HG03520 (cell line): ENCODE data around the gene USF2.

Experiments used
- ATAC-seq: cut with Tn5 transposase; IDR thresholded peaks from one replicate; pipeline ENCODE4 v1.9.1; 2021; ENCODE audit warnings: mild to moderate bottlenecking, moderate library complexity; ENCODE audit not compliant: unreplicated experiment

Gene USF2

DNA sequence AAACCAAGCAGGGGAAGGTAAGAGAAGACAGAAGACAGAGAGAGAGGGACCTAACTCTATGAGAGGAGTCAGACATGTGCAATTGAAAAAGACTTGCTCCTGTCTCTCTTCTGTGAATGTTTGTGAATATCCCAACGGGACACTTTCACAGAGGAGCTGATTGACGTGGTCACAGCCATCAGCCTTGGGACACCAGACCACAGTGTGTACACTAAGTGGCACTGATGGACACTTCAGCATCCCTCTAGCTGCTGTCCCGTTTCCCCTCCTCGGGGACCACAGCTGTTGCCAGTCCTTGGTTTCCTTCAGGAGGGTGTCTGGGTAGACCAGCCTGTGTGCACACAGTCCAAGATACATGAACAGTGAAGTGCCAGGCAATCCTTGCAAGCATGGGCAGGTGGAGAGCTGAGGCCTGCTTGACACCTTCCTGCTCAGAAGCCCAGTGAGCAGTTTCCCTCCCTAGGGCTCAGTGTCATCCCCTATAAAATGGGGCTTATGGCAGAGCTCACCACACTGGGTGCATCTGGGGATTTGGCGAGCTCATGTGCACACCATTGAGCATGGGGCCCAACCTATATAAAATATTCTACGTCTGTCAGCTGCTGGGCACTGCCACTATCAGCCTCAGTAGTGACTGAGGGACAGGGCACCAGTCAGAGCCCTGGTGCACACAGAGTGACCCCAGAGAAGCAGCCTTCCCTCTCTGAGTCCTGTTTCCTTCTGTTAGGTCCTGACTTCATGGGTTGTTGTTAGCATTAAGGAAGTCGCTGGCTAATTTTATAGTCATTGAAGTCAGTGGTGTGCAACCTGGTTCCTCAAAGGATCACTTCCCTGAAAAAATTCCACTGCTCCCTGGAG is 4.3 kb upstream of the USF2 start:
- no peak for ATAC-seq

DNA sequence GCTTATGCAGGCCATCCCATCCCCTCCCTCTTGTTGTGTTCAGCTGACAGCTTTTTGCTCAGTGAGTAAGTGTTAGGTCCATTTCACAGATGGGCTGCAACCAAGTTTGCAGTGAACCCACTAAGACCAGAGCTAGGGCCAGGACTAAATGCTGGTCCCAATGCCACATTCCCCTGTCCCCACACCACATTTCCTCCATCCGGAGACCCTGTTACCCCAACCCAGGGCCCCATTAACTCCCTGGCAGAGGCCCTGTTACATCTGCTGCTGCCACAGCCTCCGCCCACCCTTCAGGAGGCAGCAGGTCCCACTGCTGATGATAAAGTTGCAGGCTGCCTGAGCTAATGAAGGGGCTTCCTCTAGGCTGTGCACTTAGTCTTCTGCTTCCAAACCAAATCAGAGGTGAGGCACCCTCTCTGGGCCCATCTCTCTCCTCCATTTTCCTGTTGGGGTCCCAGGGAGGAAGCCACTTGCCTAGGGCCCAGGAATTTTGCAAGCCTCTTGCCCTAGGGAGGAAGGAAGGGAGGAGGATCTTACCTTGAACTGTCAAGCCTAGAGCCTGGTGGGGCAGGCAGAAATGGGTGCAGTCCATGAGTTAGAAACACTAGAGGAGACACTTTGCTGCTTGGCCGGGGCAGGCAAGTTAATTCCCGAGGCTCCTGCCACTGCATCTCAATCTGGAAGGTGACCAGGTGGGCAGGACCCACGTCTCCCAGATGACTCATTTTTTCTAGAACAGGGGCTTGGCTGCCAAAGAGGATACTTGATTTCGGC is 3.4 kb upstream of the USF2 start:
- ATAC-seq, result no peak

DNA sequence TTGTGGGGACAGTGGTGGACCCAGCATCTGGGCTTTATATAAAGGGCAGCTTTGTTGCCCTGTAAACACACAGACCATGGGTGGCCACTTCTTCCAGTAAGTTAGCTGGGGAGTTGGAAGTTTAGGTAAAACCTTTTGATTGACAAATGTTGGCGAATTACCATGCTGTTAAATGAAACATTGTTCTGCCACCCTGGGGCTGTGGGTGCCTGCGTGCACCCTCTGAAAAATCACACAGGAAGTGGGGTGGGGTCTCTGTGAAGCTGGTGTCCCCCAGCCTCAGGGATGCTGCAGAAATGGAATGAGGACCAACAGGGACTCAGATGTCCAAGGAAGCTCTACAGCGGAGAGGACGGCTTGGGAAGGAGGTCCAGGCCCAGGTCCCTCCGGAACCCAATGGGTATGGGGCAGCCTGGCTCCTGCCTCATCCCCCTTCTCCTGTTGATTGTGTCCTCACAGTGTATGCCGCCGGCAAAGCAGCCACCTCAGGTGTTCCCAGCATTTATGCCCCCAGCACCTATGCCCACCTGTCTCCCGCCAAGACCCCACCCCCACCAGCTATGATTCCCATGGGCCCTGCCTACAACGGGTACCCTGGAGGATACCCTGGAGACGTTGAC is 2.8 kb upstream of the USF2 start:
- no peak for ATAC-seq

DNA sequence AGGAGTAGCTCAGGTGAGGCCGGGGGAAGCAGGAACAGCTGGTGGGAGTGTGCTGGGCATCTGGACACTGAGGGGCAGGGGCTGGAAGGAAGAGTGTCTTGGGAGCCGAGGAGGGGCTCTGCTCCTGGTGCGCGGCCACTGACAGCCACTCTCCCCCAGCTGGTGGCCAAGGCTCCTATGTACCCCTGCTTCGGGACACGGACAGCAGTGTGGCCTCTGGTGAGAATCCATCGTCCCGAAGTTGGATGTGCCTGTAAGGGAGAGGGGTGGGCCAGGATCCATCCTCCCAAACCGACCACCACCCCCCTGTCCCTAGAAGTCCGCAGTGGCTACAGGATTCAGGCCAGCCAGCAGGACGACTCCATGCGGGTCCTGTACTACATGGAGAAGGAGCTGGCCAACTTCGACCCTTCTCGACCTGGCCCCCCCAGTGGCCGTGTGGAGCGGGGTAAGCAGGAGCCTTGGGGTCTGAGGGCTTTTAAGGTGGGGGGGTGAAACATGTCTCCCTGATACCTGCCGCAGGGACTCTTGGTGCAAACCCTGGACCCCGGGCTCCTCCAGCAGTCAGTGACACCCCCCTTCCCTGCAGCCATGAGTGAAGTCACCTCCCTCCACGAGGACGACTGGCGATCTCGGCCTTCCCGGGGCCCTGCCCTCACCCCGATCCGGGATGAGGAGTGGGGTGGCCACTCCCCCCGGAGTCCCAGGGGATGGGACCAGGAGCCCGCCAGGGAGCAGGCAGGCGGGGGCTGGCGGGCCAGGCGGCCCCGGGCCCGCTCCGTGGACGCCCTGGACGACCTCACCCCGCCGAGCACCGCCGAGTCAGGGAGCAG is 2.0 kb upstream of the USF2 start:
- no peak for ATAC-seq

DNA sequence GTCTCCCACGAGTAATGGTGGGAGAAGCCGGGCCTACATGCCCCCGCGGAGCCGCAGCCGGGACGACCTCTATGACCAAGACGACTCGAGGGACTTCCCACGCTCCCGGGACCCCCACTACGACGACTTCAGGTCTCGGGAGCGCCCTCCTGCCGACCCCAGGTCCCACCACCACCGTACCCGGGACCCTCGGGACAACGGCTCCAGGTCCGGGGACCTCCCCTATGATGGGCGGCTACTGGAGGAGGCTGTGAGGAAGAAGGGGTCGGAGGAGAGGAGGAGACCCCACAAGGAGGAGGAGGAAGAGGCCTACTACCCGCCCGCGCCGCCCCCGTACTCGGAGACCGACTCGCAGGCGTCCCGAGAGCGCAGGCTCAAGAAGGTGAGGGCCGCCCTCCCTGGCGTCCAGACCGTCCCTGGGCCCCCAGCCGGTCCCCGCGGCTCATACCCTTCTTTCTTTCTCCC is 1.4 kb upstream of the USF2 start:
- no peak for ATAC-seq

DNA sequence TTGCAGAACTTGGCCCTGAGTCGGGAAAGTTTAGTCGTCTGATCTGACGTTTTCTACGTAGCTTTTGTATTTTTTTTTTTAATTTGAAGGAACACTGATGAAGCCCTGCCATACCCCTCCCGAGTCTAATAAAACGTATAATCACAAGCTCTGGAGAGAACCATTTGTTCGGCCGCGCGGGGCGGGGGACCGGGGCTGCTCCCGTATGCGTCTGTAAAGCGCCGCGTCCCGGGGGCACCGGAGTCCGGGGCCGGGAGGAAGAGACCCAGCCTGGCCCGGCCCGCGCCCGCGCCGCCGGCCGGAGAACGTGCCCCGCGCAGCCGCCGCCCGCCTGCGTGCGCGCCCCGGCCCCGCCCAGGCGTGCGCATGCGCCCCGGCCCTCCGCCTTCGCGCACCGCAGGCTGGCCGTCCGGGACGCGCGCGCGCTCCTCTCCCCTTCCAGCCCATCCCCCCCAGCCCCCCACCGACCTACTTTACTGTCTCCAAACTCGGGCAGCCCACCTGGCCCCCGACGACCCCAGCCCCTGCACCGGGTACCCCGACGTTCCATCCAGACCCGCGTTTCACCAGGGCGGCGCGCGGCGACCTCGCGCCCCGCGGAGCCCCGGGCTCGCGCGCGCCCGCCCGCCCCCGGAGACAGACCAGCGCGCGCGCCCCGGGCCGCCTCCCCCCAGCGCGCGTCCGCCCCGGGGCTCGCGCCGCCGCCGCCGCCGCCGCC is 785 bp upstream of the USF2 start:
- ATAC-seq, result peak; percentile 34

DNA sequence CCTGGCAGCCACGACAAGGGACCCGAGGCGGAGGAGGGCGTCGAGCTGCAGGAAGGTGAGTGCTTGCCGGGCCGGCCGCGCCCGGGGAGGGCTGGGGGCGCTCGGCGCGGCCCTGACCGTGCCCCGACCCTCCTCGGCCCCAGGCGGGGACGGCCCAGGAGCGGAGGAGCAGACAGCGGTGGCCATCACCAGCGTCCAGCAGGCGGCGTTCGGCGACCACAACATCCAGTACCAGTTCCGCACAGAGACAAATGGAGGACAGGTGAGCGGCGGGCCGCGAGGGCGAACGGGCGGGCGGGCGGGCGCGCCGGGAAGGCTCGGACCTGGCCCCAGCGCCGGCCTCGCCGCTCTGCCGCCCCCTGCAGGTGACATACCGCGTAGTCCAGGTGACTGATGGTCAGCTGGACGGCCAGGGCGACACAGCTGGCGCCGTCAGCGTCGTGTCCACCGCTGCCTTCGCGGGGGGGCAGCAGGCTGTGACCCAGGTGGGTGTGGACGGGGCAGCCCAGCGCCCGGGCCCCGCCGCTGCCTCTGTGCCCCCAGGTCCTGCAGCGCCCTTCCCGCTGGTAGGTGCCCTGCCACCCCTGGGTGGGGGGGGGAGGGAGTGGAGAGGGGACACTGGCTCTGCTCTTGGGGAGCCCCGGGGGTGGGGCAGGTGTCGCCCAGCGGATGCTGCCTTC is 816 bp downstream of the USF2 start:
- peak; percentile 43 for ATAC-seq

DNA sequence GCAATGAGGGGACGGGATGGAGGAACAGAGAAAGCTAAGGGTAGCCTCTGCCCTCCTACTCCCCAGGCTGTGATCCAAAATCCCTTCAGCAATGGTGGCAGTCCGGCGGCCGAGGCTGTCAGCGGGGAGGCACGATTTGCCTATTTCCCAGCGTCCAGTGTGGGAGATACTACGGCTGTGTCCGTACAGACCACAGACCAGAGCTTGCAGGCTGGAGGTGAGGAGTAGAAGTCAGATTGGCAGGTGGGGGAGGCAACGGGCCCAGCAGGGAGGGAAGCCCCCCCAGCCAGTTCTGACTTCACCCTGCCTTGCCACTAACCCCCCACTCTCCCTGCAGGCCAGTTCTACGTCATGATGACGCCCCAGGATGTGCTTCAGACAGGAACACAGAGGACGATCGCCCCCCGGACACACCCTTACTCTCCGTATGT is 1.6 kb downstream of the USF2 start:
- no peak for ATAC-seq

DNA sequence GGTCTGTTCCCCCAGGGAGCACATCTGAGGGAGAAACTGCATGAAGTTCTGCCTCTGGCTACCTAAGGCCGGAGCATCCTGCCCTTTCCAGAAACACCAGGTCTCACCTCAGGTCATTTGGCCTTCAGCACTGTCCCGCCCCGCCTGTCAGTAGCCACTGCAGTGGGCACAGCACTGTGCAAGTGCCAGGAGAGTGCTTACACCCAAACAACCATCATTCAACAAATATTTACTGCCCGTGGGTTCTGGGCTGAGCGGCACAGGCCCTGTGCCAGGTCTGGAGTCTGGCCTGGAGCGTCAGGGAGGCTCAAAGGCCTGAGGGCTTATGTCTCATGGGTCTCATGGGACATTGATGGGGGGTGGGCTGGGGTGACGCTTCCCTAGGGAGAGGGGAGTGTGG is 2.8 kb downstream of the USF2 start:
- ATAC-seq, result no peak

DNA sequence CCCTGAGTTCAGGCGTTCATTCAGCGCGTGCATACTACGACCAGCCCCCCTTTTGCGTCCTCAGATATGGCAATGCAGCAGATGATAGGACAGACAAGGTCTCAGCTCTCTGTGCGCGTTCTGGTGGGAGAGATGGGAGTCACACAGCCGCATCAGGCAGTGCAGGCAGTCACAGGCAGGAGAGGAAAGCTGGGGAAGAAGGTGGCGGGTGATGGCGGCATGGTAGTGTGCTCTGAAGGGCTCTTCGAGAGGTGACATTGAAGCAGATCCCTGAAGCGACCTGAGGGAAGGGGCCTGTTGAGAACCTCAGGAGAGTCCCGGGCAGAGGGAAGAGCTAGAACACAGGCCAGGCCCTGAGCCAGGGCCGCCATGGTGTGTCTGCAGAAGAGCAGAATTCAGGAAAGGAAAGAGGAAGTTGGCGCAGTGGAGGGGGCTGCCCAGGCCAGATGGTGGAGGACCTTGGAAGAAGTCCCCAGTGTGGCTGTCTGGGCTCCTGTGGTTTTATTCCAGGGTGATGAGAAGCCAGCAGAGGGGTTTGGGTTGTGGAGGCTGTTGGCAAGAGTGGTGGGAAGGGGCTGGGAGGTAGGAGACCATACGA is 3.5 kb downstream of the USF2 start:
- ATAC-seq, result no peak

DNA sequence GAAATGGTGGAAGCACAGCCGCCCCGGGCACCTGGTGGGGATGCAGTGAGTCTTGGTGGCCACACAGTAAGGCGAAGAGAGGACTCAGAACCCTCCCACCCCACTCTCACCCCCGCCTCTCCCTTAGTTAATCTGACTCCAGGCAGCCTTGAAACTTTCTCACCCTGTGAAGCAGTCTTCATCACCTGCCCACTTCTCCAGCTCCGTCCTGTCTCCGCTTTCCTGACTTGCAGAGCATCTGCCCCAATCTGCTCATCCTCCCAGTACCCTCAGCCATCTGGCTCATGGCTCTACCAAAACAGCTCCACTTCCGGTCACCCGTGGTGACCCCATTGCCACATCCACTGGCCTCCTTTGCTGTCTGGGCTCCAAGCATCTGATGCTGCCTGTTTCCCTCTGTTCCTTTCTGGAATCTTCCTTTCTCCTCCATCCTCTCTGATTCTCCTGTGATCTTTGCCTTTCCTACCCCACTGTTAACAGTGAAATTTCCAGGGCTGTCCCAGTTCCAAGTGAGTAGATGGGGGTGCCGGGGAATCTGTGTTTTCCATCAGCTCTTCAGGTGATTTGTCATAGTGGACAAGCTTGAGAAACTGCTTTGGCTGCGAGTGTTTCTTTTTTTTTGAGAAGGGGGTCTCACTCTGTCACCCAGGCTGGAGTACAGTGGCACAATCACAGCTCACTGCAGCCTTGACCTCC is 4.3 kb downstream of the USF2 start:
- ATAC-seq, result no peak

DNA sequence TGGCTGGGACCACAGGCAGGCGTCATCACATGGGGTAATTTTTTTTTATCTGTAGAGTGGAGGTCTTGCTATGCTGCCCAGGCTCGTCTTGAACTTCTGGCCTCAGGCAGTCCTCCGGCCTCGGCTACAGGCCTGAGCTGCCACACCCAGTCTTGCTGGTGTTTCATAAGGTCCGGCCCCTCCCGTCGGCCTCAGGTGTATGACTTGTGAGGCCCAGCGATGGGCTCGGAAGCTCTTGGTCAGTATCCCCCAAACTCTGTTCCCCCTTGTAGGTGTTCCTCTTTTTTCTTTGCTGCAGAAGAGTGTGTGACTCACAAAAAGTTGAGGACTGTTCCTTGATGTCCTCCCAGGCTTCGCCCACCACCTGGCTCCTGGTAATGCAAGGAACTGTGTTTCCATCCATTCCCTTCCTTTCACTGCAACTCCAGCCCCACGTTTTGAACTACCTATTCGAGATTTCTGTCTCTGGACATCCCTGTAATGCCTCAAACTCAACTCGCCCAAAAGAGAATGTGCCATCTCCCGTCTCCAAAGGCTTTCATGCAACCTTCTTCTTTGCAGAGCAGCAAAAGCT is 5.0 kb downstream of the USF2 start:
- ATAC-seq, result no peak

DNA sequence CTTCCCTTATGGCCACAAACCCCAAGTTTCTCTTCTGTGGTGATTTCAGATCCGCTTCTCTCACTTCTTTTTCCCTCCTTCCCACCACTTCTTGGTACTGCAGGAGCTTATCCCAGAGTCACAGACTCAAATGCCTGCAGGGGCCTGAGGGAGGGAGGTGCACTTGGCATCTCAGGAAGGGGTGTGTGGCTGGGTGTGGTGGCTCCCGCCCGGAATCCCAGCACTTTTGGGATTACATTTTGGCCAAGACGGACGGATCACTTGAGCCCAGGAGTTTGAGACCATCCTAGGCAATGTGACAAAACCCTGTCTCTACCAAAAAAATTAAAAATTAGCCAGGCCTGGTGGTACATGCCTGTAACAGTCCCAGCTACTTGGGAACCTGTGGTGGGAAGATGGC is 5.6 kb downstream of the USF2 start:
- no peak for ATAC-seq

DNA sequence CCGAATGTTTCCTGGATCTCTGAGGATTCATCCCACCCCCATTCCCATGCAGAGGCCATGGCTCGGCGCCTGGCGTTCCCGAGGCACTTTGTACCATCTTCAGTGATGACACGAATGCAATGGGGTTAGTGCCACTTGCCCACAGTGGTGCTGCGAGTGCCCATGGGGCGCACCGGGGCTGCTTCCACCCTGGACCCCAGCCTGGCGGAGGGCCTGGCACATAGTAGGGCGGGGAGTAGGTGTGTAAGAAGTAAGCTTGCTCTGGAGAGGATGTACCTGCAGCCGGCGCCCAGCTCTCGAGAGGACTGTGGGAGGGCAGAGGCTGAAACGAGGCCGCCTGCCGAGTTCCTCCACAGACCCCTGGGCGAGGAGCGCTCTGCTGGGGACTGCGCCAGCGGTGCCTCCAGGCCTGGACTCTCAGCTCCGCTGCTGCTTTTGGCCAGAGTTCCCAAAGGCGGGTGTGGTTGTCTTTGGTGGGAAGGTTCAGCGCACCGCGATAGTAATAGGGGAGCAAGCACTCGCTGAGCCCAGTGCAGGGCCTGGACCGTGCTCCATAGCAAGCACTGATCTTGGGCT is 8.0 kb downstream of the USF2 start:
- no peak for ATAC-seq

DNA sequence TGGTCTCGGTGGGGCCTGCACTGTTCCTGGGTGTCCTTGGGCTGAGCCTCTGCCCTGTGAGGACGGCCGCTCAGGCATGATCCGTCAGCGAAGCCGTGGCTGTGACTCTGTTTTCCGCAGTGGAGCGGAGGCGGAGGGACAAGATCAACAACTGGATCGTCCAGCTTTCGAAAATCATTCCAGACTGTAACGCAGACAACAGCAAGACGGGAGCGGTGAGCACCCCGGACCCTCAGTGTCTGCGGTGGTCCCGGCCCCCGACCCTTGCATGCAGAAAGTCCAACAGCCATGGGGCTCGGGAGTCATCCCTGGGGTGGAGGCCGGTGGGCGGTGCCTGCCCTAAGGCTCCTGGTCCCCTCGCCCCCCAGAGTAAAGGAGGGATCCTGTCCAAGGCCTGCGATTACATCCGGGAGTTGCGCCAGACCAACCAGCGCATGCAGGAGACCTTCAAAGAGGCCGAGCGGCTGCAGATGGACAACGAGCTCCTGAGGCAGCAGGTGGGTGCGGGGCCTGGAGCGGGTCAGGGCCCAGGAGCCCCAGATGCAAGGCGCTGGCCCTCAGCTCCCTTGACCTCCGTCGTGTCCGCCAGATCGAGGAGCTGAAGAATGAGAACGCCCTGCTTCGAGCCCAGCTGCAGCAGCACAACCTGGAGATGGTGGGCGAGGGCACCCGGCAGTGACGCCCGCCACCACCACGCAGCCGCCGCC is 10.0 kb downstream of the USF2 start:
- no peak for ATAC-seq

DNA sequence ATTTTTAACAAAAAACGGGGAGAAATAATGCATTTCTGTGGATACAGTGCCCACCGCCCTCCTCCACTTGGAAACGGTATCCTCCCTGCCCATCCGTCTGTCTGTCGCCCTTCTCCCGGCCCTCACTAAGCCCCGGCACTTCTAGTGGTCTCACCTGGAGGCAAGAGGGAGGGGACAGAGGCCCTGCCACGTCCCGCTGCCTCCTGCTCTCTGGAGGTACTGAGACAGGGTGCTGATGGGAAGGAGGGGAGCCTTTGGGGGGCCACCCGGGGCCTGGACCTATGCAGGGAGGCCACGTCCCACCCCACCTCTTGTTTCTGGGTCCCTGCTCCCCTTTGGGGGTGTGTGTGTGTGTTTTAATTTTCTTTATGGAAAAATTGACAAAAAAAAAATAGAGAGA is 10.6 kb downstream of the USF2 start:
- no peak for ATAC-seq
